ENCODE measurements around the gene LTF. TPM values are rescaled to one million over a fixed set of nuclear protein-coding genes. Genes with fewer than 3 reads are reported as not detected.

Gene LTF
- total and polyA plus RNA-seq, 4 donors: 0.13 to 5.5 (median 1.9) TPM

DNA sequence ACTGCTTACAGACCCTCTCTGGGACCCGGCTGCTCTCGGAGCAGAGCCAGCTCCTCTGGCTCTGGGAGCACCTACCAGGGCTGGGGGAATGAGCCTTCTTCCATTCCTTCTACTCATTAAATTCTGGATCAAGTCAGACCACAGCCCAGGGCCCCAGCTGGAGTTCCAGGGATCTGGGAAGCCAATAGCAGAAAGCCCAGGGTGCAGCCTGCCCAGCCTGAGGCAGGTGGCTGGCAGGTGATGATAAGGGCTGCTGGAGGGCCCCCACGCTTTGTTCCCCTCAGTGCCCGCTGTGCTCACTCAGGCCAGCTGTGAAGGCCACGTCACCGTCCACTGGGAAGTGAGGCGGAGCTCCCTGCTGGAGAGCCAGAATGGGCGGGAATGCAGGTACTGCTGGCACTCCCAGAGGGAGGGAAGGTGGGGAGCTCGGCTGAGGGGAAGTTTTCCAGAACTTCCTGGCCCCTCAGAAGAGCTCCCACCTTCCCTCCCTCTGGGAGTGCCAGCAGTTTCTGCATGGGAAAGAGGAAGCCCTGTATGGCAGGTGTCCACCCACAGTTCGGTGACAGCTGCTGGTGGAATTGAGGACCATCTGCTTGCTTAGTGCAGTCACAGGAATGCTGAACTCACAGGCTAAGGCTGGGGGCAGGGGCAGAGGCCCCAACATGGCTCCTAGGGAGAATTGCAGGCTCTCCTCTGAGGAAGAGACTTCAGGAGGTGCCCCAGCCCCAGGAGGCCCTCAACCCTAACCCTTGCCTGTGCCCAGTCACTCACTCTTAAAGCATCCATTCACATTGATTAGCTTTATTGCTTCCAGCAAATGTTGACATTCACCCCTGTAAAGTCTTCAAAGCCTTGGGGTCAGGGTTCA is 20.4 kb upstream of the LTF start:
- Histone ChIP-seq H3K36me3 (ENCODE audit: control insufficient read depth in 1 of 2, insufficient read depth in 2 of 2, low read length in 1 of 2) (no peaks in the 10 kb centered on the region), H3K27ac (ENCODE audit: low read depth in 1 of 2, low read length in 2 of 2) (no peak overlapping the region), H3K9me3 (ENCODE audit: control insufficient read depth, low read length) (no peaks in the 10 kb centered on the region), H3K4me1 (ENCODE audit: control insufficient read depth in 1 of 2, insufficient read depth in 2 of 2, low read length in 2 of 2) (no peaks in the 10 kb centered on the region), H3K4me3 (ENCODE audit: low read length in 2 of 2) (no peak overlapping the region), H3K27me3 (ENCODE audit: control insufficient read depth in 1 of 2, insufficient read depth in 2 of 2, low read length in 1 of 2) (no peaks in the 10 kb centered on the region)
- ATAC-seq (ENCODE audit: low FRiP score): no peak
- intact Hi-C loops (cut with DNase I): loop anchor here in 1 of 2 donors (10.0 kb wide), 1 partner anchor 150 kb away; no protein-coding TSS in a partner anchor
- 66 to 73% methylated on average over 10 of the region's 10 CpGs for WGBS, 2 donors
- DNase-seq: no peak

DNA sequence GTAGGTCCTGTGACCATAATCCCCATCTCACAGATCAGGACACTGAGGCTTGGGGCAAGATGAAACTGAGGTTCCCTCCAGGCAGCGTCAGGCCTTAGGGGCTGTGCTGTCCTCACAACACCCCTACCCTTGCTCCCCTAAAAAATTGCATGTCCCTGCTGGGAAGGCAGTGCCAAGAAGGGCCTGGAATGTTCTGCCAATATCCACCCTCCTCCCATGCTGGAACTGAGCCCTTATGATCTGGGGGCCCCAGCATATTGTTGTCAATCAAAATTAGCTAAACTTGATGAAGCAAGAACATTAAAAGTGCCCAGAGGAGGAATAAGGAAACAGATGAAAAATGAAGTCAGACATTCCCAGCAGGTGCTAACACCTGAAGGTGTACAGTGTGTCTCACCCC is 19.7 kb upstream of the LTF start:
- Histone ChIP-seq H3K27me3 (ENCODE audit: control insufficient read depth in 1 of 2, insufficient read depth in 2 of 2, low read length in 1 of 2) (no peaks in the 10 kb centered on the region), H3K36me3 (ENCODE audit: control insufficient read depth in 1 of 2, insufficient read depth in 2 of 2, low read length in 1 of 2) (no peaks in the 10 kb centered on the region), H3K27ac (ENCODE audit: low read depth in 1 of 2, low read length in 2 of 2) (no peak overlapping the region), H3K4me1 (ENCODE audit: control insufficient read depth in 1 of 2, insufficient read depth in 2 of 2, low read length in 2 of 2) (no peaks in the 10 kb centered on the region), H3K9me3 (ENCODE audit: control insufficient read depth, low read length) (no peaks in the 10 kb centered on the region), H3K4me3 (ENCODE audit: low read length in 2 of 2) (no peak overlapping the region)
- intact Hi-C loops (cut with DNase I): loop anchor here in 1 of 2 donors (10.0 kb wide), 1 partner anchor 150 kb away; no protein-coding TSS in a partner anchor
- no peak for ATAC-seq (ENCODE audit: low FRiP score)
- 81 to 83% methylated on average over 1 of the region's 1 CpG for WGBS, 2 donors
- DNase-seq: no peak

DNA sequence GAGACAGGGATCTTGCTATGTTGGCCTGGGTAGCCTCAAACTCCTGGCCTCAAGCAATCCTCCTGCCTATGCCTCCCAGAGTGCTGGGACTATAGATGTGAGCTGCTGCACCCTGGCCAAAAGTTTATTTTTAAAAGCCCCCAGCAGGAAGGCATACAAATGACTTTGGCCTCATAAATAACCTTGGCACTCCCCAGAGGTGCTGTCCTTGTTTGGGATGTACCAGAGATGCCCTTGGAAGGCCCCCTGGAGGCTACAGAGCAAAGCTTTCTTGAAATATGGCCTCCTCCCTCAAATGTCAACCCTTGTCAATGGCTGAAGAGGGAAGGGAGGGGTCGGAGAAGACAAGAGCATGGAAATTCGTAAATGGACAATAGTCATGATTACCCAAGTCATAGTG is 19.1 kb upstream of the LTF start:
- Histone ChIP-seq H3K4me1 (ENCODE audit: control insufficient read depth in 1 of 2, insufficient read depth in 2 of 2, low read length in 2 of 2) (no peaks in the 10 kb centered on the region), H3K4me3 (ENCODE audit: low read length in 2 of 2) (no peak overlapping the region), H3K36me3 (ENCODE audit: control insufficient read depth in 1 of 2, insufficient read depth in 2 of 2, low read length in 1 of 2) (no peaks in the 10 kb centered on the region), H3K27ac (ENCODE audit: low read depth in 1 of 2, low read length in 2 of 2) (no peak overlapping the region), H3K9me3 (ENCODE audit: control insufficient read depth, low read length) (no peaks in the 10 kb centered on the region), H3K27me3 (ENCODE audit: control insufficient read depth in 1 of 2, insufficient read depth in 2 of 2, low read length in 1 of 2) (no peaks in the 10 kb centered on the region)
- no peak for ATAC-seq (ENCODE audit: low FRiP score)
- no peak for DNase-seq
- intact Hi-C loops (cut with DNase I): loop anchor here in 1 of 2 donors (10.0 kb wide), 1 partner anchor 151 kb away; no protein-coding TSS in a partner anchor
- 87 to 91% methylated on average over 2 of the region's 2 CpGs for WGBS, 2 donors

DNA sequence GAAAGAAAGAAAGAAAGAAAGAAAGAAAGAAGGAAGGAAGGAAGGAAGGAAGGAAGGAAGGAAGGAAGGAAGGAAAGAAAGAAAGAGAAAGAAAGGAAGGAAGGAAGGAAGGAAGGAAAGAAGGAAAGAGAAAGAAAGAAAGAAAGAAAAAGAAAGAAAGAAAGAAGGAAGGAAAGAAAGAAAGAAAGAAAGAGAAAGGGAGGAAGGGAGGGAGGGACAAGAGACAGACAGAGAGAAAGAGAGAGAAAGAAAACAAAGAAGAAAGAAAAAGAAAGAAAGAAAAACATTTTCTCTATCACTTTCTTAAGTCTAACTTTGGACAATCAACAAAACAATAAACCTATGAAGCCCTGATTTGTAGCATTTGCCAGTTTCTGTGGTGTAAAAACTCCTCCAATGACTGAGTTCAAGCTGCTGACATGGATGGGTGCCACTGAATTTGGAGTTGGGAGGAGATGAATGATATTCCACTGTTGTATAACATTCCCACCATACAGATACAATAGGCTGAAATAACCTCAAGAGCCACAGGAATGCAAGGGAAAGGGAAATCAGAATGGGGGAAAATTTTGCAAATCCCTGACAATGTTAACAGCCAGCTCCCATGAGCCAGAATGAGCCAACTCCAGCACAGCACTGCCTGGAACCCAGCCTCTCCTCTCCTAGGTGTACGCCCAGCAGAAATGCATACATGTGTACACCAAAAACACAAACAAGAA is 18.1 kb upstream of the LTF start:
- H3K9me3 ChIP-seq (ENCODE audit: control insufficient read depth, low read length): peaks cover 2% of the 10 kb centered on the region
- no peak overlapping the region for H3K27ac ChIP-seq (ENCODE audit: low read depth in 1 of 2, low read length in 2 of 2)
- WGBS, 2 donors: 67 to 75% methylated on average over 1 of the region's 1 CpG
- ATAC-seq (ENCODE audit: low FRiP score) (no peak), DNase-seq (no peak)
- H3K27me3 ChIP-seq (ENCODE audit: control insufficient read depth in 1 of 2, insufficient read depth in 2 of 2, low read length in 1 of 2): no peaks in the 10 kb centered on the region
- no peaks in the 10 kb centered on the region for H3K4me1 ChIP-seq (ENCODE audit: control insufficient read depth in 1 of 2, insufficient read depth in 2 of 2, low read length in 2 of 2)
- no peaks in the 10 kb centered on the region for H3K36me3 ChIP-seq (ENCODE audit: control insufficient read depth in 1 of 2, insufficient read depth in 2 of 2, low read length in 1 of 2)
- intact Hi-C loops (cut with DNase I): loop anchor here in 1 of 2 donors (10.0 kb wide), 1 partner anchor 152 kb away; no protein-coding TSS in a partner anchor
- no peak overlapping the region for H3K4me3 ChIP-seq (ENCODE audit: low read length in 2 of 2)

DNA sequence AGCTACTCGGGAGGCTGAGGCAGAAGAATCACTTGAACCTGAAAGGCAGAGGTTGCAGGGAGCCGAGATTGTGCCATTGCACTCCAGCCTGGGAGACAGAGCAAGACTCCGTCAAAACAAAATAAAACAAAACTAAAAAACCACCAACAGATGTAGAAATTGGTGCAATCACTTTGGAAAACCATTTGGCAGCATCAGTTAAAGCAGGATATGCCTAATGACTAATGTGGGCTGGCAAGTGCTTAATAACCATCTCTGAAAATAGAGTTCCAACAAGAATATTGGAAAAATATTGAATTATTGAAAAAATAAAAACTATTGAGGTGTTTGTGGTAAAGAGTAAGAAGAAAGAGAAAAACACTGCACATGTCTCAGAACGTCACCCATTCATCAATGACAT is 16.9 kb upstream of the LTF start:
- no peaks in the 10 kb centered on the region for H3K36me3 ChIP-seq (ENCODE audit: control insufficient read depth in 1 of 2, insufficient read depth in 2 of 2, low read length in 1 of 2)
- H3K4me1 ChIP-seq (ENCODE audit: control insufficient read depth in 1 of 2, insufficient read depth in 2 of 2, low read length in 2 of 2): no peaks in the 10 kb centered on the region
- peaks cover 2% of the 10 kb centered on the region for H3K9me3 ChIP-seq (ENCODE audit: control insufficient read depth, low read length)
- H3K4me3 ChIP-seq (ENCODE audit: low read length in 2 of 2): no peak overlapping the region
- ATAC-seq (ENCODE audit: low FRiP score) (no peak), DNase-seq (no peak)
- no peak overlapping the region for H3K27ac ChIP-seq (ENCODE audit: low read depth in 1 of 2, low read length in 2 of 2)
- no peaks in the 10 kb centered on the region for H3K27me3 ChIP-seq (ENCODE audit: control insufficient read depth in 1 of 2, insufficient read depth in 2 of 2, low read length in 1 of 2)
- 89 to 90% methylated on average over 4 of the region's 4 CpGs for WGBS, 2 donors
- intact Hi-C loops (cut with DNase I): loop anchor here in 1 of 2 donors (10.0 kb wide), 1 partner anchor 153 kb away; no protein-coding TSS in a partner anchor

DNA sequence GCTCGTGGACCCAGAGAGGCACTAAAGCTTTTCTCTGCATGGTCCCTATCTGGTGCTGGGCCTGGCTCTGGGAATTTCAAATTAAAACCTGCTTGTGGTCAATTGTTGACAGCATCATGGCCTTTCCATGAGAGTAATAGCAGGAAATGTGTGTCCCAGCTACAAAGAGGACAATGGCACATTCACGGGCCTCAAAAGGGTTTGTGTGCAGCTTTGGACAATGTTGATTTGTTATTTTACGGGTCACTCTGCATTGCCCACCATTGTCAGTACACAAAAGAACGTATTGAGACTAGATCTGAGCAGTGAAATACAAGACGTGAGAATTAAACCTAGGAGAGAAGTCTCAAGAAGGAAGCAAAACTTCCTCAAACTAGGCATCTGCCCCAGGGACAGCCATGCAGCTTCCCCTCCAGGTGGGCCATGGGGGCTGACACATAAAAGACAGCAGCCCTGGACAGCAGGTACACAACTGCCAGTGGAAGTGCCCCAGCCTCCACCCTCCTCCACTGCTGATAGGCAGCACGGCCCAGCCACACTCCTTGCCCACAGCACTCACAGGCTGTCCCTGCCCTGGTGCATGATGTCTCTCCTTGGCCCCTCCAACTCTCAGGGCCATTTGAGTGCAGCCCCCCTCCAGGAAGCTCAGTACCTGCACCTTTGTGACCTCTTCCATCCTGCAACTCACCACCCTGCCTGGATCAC is 15.9 kb upstream of the LTF start:
- ATAC-seq (ENCODE audit: low FRiP score) (no peak), DNase-seq (peak in 1 of 2 donors; percentile 67)
- intact Hi-C loops (cut with DNase I): loop anchor here in 1 of 2 donors (10.0 kb wide), 1 partner anchor 154 kb away; no protein-coding TSS in a partner anchor
- no peaks in the 10 kb centered on the region for H3K4me1 ChIP-seq (ENCODE audit: control insufficient read depth in 1 of 2, insufficient read depth in 2 of 2, low read length in 2 of 2)
- H3K36me3 ChIP-seq (ENCODE audit: control insufficient read depth in 1 of 2, insufficient read depth in 2 of 2, low read length in 1 of 2): no peaks in the 10 kb centered on the region
- H3K27ac ChIP-seq (ENCODE audit: low read depth in 1 of 2, low read length in 2 of 2): no peak overlapping the region
- peaks cover 2% of the 10 kb centered on the region for H3K9me3 ChIP-seq (ENCODE audit: control insufficient read depth, low read length)
- H3K27me3 ChIP-seq (ENCODE audit: control insufficient read depth in 1 of 2, insufficient read depth in 2 of 2, low read length in 1 of 2): no peaks in the 10 kb centered on the region
- WGBS, 2 donors: 86 to 90% methylated on average over 6 of the region's 6 CpGs
- no peak overlapping the region for H3K4me3 ChIP-seq (ENCODE audit: low read length in 2 of 2)

DNA sequence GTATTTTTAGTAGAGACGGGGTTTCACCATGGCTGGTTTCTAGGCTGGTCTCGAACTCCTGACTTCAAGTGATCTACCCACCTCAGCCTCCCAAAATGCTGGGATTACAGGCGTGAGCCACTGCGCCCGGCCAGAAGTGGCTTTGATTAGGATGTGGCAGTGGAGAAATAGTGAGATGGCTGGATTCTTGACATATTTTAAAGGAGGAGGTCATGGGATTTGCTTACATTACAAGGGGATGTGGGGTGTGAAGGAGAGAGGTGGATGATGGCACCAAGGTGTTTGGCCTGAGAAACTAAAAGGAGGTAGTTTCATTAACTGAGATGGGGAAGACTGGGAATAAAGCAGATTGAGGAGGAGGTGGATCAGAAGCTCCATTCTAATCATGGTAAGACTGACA is 15.0 kb upstream of the LTF start:
- intact Hi-C loops (cut with DNase I): loop anchor here in 1 of 2 donors (10.0 kb wide), 1 partner anchor 155 kb away; no protein-coding TSS in a partner anchor
- no peak overlapping the region for H3K4me3 ChIP-seq (ENCODE audit: low read length in 2 of 2)
- H3K36me3 ChIP-seq (ENCODE audit: control insufficient read depth in 1 of 2, insufficient read depth in 2 of 2, low read length in 1 of 2): no peaks in the 10 kb centered on the region
- no peaks in the 10 kb centered on the region for H3K27me3 ChIP-seq (ENCODE audit: control insufficient read depth in 1 of 2, insufficient read depth in 2 of 2, low read length in 1 of 2)
- H3K9me3 ChIP-seq (ENCODE audit: control insufficient read depth, low read length): peaks cover 2% of the 10 kb centered on the region
- ATAC-seq (ENCODE audit: low FRiP score) (no peak), DNase-seq (peak in 1 of 2 donors; percentile 26)
- no peaks in the 10 kb centered on the region for H3K4me1 ChIP-seq (ENCODE audit: control insufficient read depth in 1 of 2, insufficient read depth in 2 of 2, low read length in 2 of 2)
- 63 to 68% methylated on average over 5 of the region's 5 CpGs for WGBS, 2 donors
- no peak overlapping the region for H3K27ac ChIP-seq (ENCODE audit: low read depth in 1 of 2, low read length in 2 of 2)

DNA sequence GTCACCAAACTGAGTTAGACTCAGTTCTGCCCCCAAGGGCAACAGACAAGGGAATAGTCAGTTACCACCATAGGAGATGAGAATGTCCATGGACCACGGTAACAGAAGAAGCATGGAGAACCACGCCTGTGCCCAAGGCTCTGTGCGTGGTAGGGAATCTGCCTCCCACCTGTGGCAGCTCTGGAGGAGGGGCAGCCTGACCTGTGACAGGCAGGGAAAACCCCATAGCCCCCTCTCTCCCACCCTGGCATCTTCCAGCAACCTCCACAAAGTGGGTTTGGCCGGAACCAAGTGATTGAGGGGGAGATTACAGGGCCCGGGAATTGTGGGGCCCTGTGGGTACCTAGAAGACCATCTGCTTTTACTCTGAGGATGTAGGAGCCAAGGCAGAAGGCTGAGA is 14.3 kb upstream of the LTF start:
- DNase-seq (peak in 1 of 2 donors; percentile 25), ATAC-seq (ENCODE audit: low FRiP score) (no peak)
- H3K27ac ChIP-seq (ENCODE audit: low read depth in 1 of 2, low read length in 2 of 2): no peak overlapping the region
- WGBS, 2 donors: 85 to 90% methylated on average over 5 of the region's 5 CpGs
- no peaks in the 10 kb centered on the region for H3K36me3 ChIP-seq (ENCODE audit: control insufficient read depth in 1 of 2, insufficient read depth in 2 of 2, low read length in 1 of 2)
- intact Hi-C loops (cut with DNase I): no loop called here
- no peaks in the 10 kb centered on the region for H3K4me1 ChIP-seq (ENCODE audit: control insufficient read depth in 1 of 2, insufficient read depth in 2 of 2, low read length in 2 of 2)
- no peaks in the 10 kb centered on the region for H3K27me3 ChIP-seq (ENCODE audit: control insufficient read depth in 1 of 2, insufficient read depth in 2 of 2, low read length in 1 of 2)
- peaks cover 2% of the 10 kb centered on the region for H3K9me3 ChIP-seq (ENCODE audit: control insufficient read depth, low read length)
- no peak overlapping the region for H3K4me3 ChIP-seq (ENCODE audit: low read length in 2 of 2)

Data from aorta (tissue), 5 donors.